Embryonic facial prominence (tissue), 1 donor: Measurements from ENCODE around the gene ZBED6.
A peak's percentile ranks its signal among the peaks of the same experiment; 100 is the strongest.
"Not testable (repeated sequence)": the region's sequence is repeated elsewhere in the genome, so short reads cannot be mapped to it uniquely, and the experiment has no call there.

Experiments
- DNase-seq: peaks from one replicate; pipeline ENCODE4 v3.0.0-alpha.2; 2016; ENCODE audit errors: extremely low spot score

The ZBED6 gene

GRCh38 chr1:203795441-203796235 lies at the start of gene ZBED6, which contains the start of gene ZC3H11A:
TSS of gene ZBED6 (plus strand) at chr1:203795623. CDS start at chr1:203797523, 1,900 bp downstream.
TSS of gene ZC3H11A (plus strand) at chr1:203795623. CDS start at chr1:203817071, 21,448 bp downstream.
- peak; percentile 97 for DNase-seq

- no peak for DNase-seq
Measured at GRCh38 chr1:203746281-203746680, 49.1 kb upstream of the ZBED6 start.

GRCh38 chr1:203751051-203751450 lies 44.4 kb upstream of the ZBED6 start:
- DNase-seq: peak; percentile 9

GRCh38 chr1:203751618-203752361 lies 43.6 kb upstream of the ZBED6 start:
- DNase-seq: not testable (repeated sequence)

GRCh38 chr1:203754455-203754864 lies 41.0 kb upstream of the ZBED6 start:
- no peak for DNase-seq

GRCh38 chr1:203756036-203756435 lies 39.4 kb upstream of the ZBED6 start:
- DNase-seq: no peak

- not testable (repeated sequence) for DNase-seq
Measured at GRCh38 chr1:203758749-203759148, 36.7 kb upstream of the ZBED6 start.

- DNase-seq: no peak
Measured at GRCh38 chr1:203760506-203760905, 34.9 kb upstream of the ZBED6 start.

- DNase-seq: not testable (repeated sequence)
Measured at GRCh38 chr1:203761958-203762357, 33.5 kb upstream of the ZBED6 start.

GRCh38 chr1:203763505-203763904 lies 31.9 kb upstream of the ZBED6 start:
- DNase-seq: no peak

- DNase-seq: no peak
Measured at GRCh38 chr1:203764105-203765028, 31.1 kb upstream of the ZBED6 start.

GRCh38 chr1:203765029-203765837 lies 30.2 kb upstream of the ZBED6 start, which contains the start of gene LAX1:
TSS of gene LAX1 (plus strand) at chr1:203765183. CDS start at chr1:203765566, 383 bp downstream.
- no peak for DNase-seq

- no peak for DNase-seq
Measured at GRCh38 chr1:203768256-203768655, 27.2 kb upstream of the ZBED6 start.

GRCh38 chr1:203769505-203770343 lies 25.7 kb upstream of the ZBED6 start:
- DNase-seq: peak; percentile 78

- DNase-seq: no peak
Measured at GRCh38 chr1:203771901-203772301, 23.5 kb upstream of the ZBED6 start.

- no peak for DNase-seq
Measured at GRCh38 chr1:203772836-203773235, 22.6 kb upstream of the ZBED6 start.

GRCh38 chr1:203776636-203777035 lies 18.8 kb upstream of the ZBED6 start:
- no peak for DNase-seq

GRCh38 chr1:203777596-203777995 lies 17.8 kb upstream of the ZBED6 start:
- no peak for DNase-seq

- no peak for DNase-seq
Measured at GRCh38 chr1:203778146-203778545, 17.3 kb upstream of the ZBED6 start.

- no peak for DNase-seq
Measured at GRCh38 chr1:203778789-203779188, 16.6 kb upstream of the ZBED6 start.
